MCF 10A (cell line): ENCODE measurements around the gene ABCA13. TPM values are rescaled to one million over a fixed set of nuclear protein-coding genes. Genes with fewer than 3 reads are reported as not detected.

ENCODE experiments used
- BruUV-seq: library from RNA; stranded (reverse); fragments of 400-500 nt; replicated peaks from 2 replicates; lab custom pipeline; 2021; lab: Mats Ljungman, UMichigan
- CTCF ChIA-PET: fragments of 300-600 bp; sonication (Branson Sonifier 250); formaldehyde crosslinking; extraction: SDS; loops from one replicate; lab custom pipeline; 2021; ENCODE audit warnings: antibody characterized with exemption, inconsistent platforms; lab: Yijun Ruan, JAX
- POLR2A ChIA-PET: fragments of 300-600, 350-650 bp; sonication (Branson Sonifier 250); formaldehyde crosslinking; extraction: SDS; loops from one replicate; lab custom pipeline; 2020; ENCODE audit warnings: antibody characterized with exemption, inconsistent platforms; lab: Yijun Ruan, JAX
- DNase-seq: peaks from one replicate; pipeline ENCODE4 v3.0.0-alpha.2; 2018; ENCODE audit not compliant: unreplicated experiment
- H3K27ac Mint-ChIP-seq: one replicate; pipeline ENCODE4 v1.8.0; 2022; ENCODE audit warnings: mild to moderate bottlenecking, low read depth, mixed read lengths; ENCODE audit not compliant: unreplicated experiment
- H3K27me3 Mint-ChIP-seq: one replicate; pipeline ENCODE4 v1.8.0; 2022; ENCODE audit warnings: mixed read lengths; ENCODE audit not compliant: insufficient read depth, unreplicated experiment
- H3K36me3 Mint-ChIP-seq: one replicate; pipeline ENCODE4 v1.8.0; 2022; ENCODE audit warnings: mild to moderate bottlenecking, moderate library complexity, mixed read lengths; ENCODE audit not compliant: insufficient read depth, unreplicated experiment
- H3K4me1 Mint-ChIP-seq: one replicate; pipeline ENCODE4 v1.8.0; 2022; ENCODE audit warnings: mixed read lengths; ENCODE audit not compliant: insufficient read depth, unreplicated experiment
- H3K4me3 Mint-ChIP-seq: one replicate; pipeline ENCODE4 v1.8.0; 2022; ENCODE audit warnings: mild to moderate bottlenecking, moderate library complexity, mixed read lengths; ENCODE audit not compliant: unreplicated experiment
- H3K9me3 Mint-ChIP-seq: one replicate; pipeline ENCODE4 v1.8.0; 2022; ENCODE audit warnings: mixed read lengths; ENCODE audit not compliant: unreplicated experiment
- intact Hi-C: fragments of 100-400 bp; cut with micrococcal nuclease; formaldehyde crosslinking; loops from 2 replicates; pipeline ENCODE4 v1.14.1; 2022
- total RNA-seq: library from RNA; stranded (reverse); gene quantifications from 2 replicates; pipeline ENCODE4 v1.2.3, GENCODE V29; 2022
- TF ChIP-seq, protein P1 (sequence below): fragments of 200-600 bp; IDR thresholded peaks from one replicate; pipeline ENCODE4 v1.8.0; 2022; ENCODE audit warnings: antibody characterized with exemption, mild to moderate bottlenecking; ENCODE audit not compliant: unreplicated experiment

ABCA13 gene
- total RNA-seq, 1 experiment from 2014 or later: 0.30 TPM

DNA sequence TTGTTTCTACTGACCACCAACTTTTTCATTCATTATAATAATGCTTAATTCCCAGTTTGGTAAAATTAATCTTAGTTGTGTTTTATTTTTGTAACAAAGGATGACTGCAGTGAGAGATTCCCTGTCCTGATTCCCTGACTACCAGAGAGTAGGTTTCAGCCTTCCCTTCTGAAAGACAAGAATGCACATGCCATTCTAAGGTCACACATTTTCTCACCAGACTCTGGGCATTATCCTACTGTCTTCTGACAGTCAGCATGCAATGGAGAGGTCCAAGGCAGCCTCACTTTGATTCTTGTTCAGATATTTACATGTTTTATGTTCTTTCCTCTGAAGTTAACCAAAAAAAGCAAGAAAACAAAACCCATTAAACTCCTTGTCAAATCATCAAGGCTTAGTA, 380.4 kb downstream of the ABCA13 start:
- H3K27me3 Mint-ChIP-seq: no peaks in the 10 kb centered on the region
- peaks cover 4% of the 10 kb centered on the region for H3K36me3 Mint-ChIP-seq
- TF ChIP-seq, protein P1, sequence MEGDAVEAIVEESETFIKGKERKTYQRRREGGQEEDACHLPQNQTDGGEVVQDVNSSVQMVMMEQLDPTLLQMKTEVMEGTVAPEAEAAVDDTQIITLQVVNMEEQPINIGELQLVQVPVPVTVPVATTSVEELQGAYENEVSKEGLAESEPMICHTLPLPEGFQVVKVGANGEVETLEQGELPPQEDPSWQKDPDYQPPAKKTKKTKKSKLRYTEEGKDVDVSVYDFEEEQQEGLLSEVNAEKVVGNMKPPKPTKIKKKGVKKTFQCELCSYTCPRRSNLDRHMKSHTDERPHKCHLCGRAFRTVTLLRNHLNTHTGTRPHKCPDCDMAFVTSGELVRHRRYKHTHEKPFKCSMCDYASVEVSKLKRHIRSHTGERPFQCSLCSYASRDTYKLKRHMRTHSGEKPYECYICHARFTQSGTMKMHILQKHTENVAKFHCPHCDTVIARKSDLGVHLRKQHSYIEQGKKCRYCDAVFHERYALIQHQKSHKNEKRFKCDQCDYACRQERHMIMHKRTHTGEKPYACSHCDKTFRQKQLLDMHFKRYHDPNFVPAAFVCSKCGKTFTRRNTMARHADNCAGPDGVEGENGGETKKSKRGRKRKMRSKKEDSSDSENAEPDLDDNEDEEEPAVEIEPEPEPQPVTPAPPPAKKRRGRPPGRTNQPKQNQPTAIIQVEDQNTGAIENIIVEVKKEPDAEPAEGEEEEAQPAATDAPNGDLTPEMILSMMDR: no peak
- H3K4me3 Mint-ChIP-seq: no peak overlapping the region
- intact Hi-C loops: no loop called here
- no TSS peak for BruUV-seq
- H3K27ac Mint-ChIP-seq: no peak overlapping the region
- ChIA-PET CTCF (no interaction called here), POLR2A (no interaction called here)
- peaks cover 11% of the 10 kb centered on the region for H3K9me3 Mint-ChIP-seq
- no peaks in the 10 kb centered on the region for H3K4me1 Mint-ChIP-seq
- no peak for DNase-seq

DNA sequence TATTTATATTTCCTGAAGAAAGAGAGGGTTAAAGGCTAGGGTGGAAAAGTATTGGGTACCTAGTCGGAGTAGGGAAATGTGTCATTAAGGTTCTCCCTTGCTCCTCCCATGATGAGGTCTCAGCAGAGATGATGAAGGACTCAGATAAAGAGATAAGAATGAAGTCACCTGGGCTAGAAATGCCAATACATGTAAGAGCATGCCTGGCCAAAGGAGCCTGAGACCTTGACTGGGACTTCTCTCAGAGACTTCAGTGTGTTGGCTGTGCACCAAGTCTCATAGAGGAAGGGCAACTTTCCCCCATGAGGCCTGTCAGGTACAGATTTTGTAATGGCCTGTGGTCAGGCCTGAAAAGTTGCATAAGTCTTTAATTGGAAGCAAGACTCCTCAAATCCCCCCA, 392.1 kb downstream of the ABCA13 start:
- BruUV-seq: no TSS peak
- Mint-ChIP-seq H3K27ac (peak overlapping the region; percentile 39), H3K36me3 (no peaks in the 10 kb centered on the region), H3K4me3 (no peak overlapping the region), H3K9me3 (no peaks in the 10 kb centered on the region), H3K27me3 (no peaks in the 10 kb centered on the region), H3K4me1 (peaks cover 11% of the 10 kb centered on the region)
- ChIA-PET CTCF (interaction anchor here (0.6 to 0.8 kb wide), 2 partner anchors 69 to 117 kb away, joined by 3 to 7 read pairs; no protein-coding TSS in a partner anchor), POLR2A (interaction anchor here (1.3 kb wide), 1 partner anchor 10 kb away, joined by 3 read pairs; no protein-coding TSS in a partner anchor)
- intact Hi-C loops: no loop called here
- DNase-seq: peak; percentile 19
- TF ChIP-seq, protein P1: no peak

DNA sequence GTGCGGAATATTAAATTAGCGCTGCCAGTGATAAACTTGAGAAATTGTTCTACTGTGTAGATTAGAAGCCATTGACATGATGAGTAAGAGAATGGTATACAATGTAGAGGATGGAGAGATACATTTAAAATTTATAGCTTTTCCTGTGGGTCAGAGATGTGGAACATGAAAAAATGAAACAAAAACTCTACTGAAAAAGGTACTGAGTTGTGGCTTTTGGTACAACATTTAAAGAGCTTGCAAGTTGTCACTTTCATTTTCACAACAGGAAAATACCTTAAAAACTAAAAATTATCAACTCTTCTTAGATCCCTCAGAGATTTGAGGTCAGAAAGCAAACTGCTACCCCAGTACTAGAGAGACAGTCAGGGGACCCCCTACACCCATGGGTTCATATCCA, 404.3 kb downstream of the ABCA13 start:
- peaks cover 22% of the 10 kb centered on the region for H3K27me3 Mint-ChIP-seq
- H3K36me3 Mint-ChIP-seq: no peaks in the 10 kb centered on the region
- TF ChIP-seq, protein P1: no peak
- CTCF ChIA-PET: no interaction called here
- H3K27ac Mint-ChIP-seq: peak overlapping the region; percentile 59
- POLR2A ChIA-PET: no interaction called here
- intact Hi-C loops: no loop called here
- no peaks in the 10 kb centered on the region for H3K4me1 Mint-ChIP-seq
- DNase-seq: no peak
- no peak overlapping the region for H3K4me3 Mint-ChIP-seq
- H3K9me3 Mint-ChIP-seq: no peaks in the 10 kb centered on the region
- no TSS peak for BruUV-seq

DNA sequence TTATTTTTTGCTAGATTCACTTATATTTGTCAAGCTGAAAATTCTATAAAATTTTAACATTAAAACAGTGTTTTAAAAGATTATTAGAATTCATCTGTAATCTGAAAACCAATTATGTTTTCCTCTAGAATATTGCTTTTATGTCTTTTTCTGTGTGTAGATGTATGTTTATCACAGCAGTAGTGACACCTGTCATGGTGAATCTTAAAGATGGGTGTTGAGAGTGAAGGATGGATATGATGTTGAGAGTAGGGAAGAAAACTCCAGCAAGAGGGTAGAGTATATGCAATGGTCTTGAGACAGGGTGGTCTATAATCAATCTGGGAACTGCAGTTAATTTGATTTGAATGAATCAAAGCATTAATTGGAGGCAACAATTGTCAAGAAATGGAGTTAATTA, 416.2 kb downstream of the ABCA13 start:
- ChIA-PET POLR2A (no interaction called here), CTCF (no interaction called here)
- Mint-ChIP-seq H3K4me3 (no peak overlapping the region), H3K27ac (no peak overlapping the region), H3K4me1 (no peaks in the 10 kb centered on the region), H3K36me3 (no peaks in the 10 kb centered on the region), H3K27me3 (peaks cover 73% of the 10 kb centered on the region), H3K9me3 (no peaks in the 10 kb centered on the region)
- BruUV-seq: no TSS peak
- intact Hi-C loops: no loop called here
- TF ChIP-seq, protein P1: no peak
- no peak for DNase-seq
